ENCODE measurements around the gene POMC. TPM values are rescaled to one million over a fixed set of nuclear protein-coding genes. Genes with fewer than 3 reads are reported as not detected.

The POMC gene
- total RNA-seq, 3 donors from 2014 or later = 0.29 to 1.8 (median 0.31) TPM

GRCh38 chr2:25207078-25207545, 38.7 kb upstream of the POMC start:
- no peaks in the 10 kb centered on the region for H3K36me3 ChIP-seq (ENCODE audit: low read depth)
- intact Hi-C loops (cut with DNase I, micrococcal nuclease) = no loop called here
- H3K4me1 ChIP-seq (ENCODE audit: low read depth) = no peaks in the 10 kb centered on the region
- no peak overlapping the region for H3K4me3 ChIP-seq
- no peak for TF ChIP-seq CTCF (IDR thresholded peaks at IDR 0.05)
- no peak for ATAC-seq
- DNase-seq = no peak
- H3K9me3 ChIP-seq = no peaks in the 10 kb centered on the region

GRCh38 chr2:25204190-25204838, 35.9 kb upstream of the POMC start:
- H3K9me3 ChIP-seq = no peaks in the 10 kb centered on the region
- no peaks in the 10 kb centered on the region for H3K4me1 ChIP-seq (ENCODE audit: low read depth)
- H3K36me3 ChIP-seq (ENCODE audit: low read depth) = no peaks in the 10 kb centered on the region
- ATAC-seq = peak; percentile 51
- DNase-seq = no peak
- no peak for TF ChIP-seq CTCF (IDR thresholded peaks at IDR 0.05)
- H3K4me3 ChIP-seq = no peak overlapping the region
- intact Hi-C loops (cut with DNase I, micrococcal nuclease) = no loop called here

GRCh38 chr2:25202275-25202674, 33.9 kb upstream of the POMC start:
- no peak overlapping the region for H3K4me3 ChIP-seq
- H3K9me3 ChIP-seq = no peaks in the 10 kb centered on the region
- no peak for TF ChIP-seq CTCF (IDR thresholded peaks at IDR 0.05)
- H3K36me3 ChIP-seq (ENCODE audit: low read depth) = no peaks in the 10 kb centered on the region
- DNase-seq (no peak), ATAC-seq (no peak)
- intact Hi-C loops (cut with DNase I, micrococcal nuclease) = no loop called here
- no peaks in the 10 kb centered on the region for H3K4me1 ChIP-seq (ENCODE audit: low read depth)

GRCh38 chr2:25201794-25202193, 33.4 kb upstream of the POMC start:
- Histone ChIP-seq H3K9me3 (no peaks in the 10 kb centered on the region), H3K4me3 (no peak overlapping the region), H3K36me3 (ENCODE audit: low read depth) (no peaks in the 10 kb centered on the region), H3K4me1 (ENCODE audit: low read depth) (no peaks in the 10 kb centered on the region)
- no peak for ATAC-seq
- no peak for DNase-seq
- no peak for TF ChIP-seq CTCF (IDR thresholded peaks at IDR 0.05)
- intact Hi-C loops (cut with DNase I, micrococcal nuclease) = no loop called here

GRCh38 chr2:25201265-25201664, 32.9 kb upstream of the POMC start:
- intact Hi-C loops (cut with DNase I, micrococcal nuclease) = no loop called here

More at GRCh38 chr2:25201265-25201664, 32.9 kb upstream of the POMC start:
- Histone ChIP-seq H3K4me3 (no peak overlapping the region), H3K36me3 (ENCODE audit: low read depth) (no peaks in the 10 kb centered on the region), H3K4me1 (ENCODE audit: low read depth) (no peaks in the 10 kb centered on the region), H3K9me3 (no peaks in the 10 kb centered on the region)
- ATAC-seq = no peak
- no peak for TF ChIP-seq CTCF (IDR thresholded peaks at IDR 0.05)
- DNase-seq = no peak
